Mesenchymal stem cell (in vitro differentiated cells and primary cell): ENCODE results near the gene GATB.
A peak's percentile ranks its signal among the peaks of the same experiment; 100 is the strongest.

ENCODE experiments used
- DNase-seq: peaks from one replicate; pipeline ENCODE4 v3.0.0-alpha.2; 2013
- H2AFZ ChIP-seq: one replicate; pipeline ENCODE4 v1.6.1; 2013; ENCODE audit warnings: low read depth, mild to moderate bottlenecking, control low read depth, inconsistent platforms, low read length, moderate library complexity
- H2AK5ac ChIP-seq: 2 replicates; pipeline ENCODE4 v1.6.1; 2013; ENCODE audit warnings: low read length, moderate library complexity, mild to moderate bottlenecking, inconsistent platforms; ENCODE audit not compliant: severe bottlenecking
- H2BK120ac ChIP-seq: one replicate; pipeline ENCODE4 v1.6.1; 2013; ENCODE audit warnings: low read depth, mild to moderate bottlenecking, inconsistent platforms, low read length, moderate library complexity
- H2BK12ac ChIP-seq, 2 experiments: one replicate each; pipeline ENCODE4 v1.6.1; 2013; ENCODE audit warnings: inconsistent platforms in 2 of 2, low read length in 2 of 2, mild to moderate bottlenecking in 2 of 2, moderate library complexity in 2 of 2, control low read depth in 1 of 2
- H2BK15ac ChIP-seq: one replicate; pipeline ENCODE4 v1.6.1; 2013; ENCODE audit warnings: mild to moderate bottlenecking, low read depth, inconsistent platforms; ENCODE audit not compliant: poor library complexity, severe bottlenecking
- H2BK5ac ChIP-seq: 2 replicates; pipeline ENCODE4 v1.6.1; 2013; ENCODE audit warnings: low read depth, mild to moderate bottlenecking, low read length, control low read depth, inconsistent platforms; ENCODE audit not compliant: poor library complexity, severe bottlenecking
- H3K14ac ChIP-seq, 2 experiments: one replicate each; pipeline ENCODE4 v1.6.1; 2013; ENCODE audit warnings: inconsistent platforms in 2 of 2, low read length in 2 of 2, control low read depth in 1 of 2, mild to moderate bottlenecking in 1 of 2, moderate library complexity in 1 of 2
- H3K18ac ChIP-seq, 2 experiments: one replicate each; pipeline ENCODE4 v1.6.1; 2013; ENCODE audit warnings: inconsistent platforms in 2 of 2, low read length in 2 of 2, control low read depth in 1 of 2, low read depth in 1 of 2, mild to moderate bottlenecking in 1 of 2
- H3K23ac ChIP-seq, 2 experiments: one replicate each; pipeline ENCODE4 v1.6.1; 2013; ENCODE audit warnings: inconsistent platforms in 2 of 2, low read length in 2 of 2, mild to moderate bottlenecking in 2 of 2, moderate library complexity in 2 of 2, control low read depth in 1 of 2
- H3K27ac ChIP-seq: 2 replicates; pipeline ENCODE4 v1.5.1; 2013; ENCODE audit warnings: mild to moderate bottlenecking, moderate library complexity, low read length, control low read depth, inconsistent platforms; ENCODE audit not compliant: poor library complexity, severe bottlenecking
- H3K27me3 ChIP-seq, 2 experiments: 2 replicates each; pipeline versions ENCODE4 v1.6.1 to v1.7.0; 2013; ENCODE audit warnings: low read length in 2 of 2, mild to moderate bottlenecking in 2 of 2, moderate library complexity in 2 of 2, control low read depth in 1 of 2, inconsistent platforms in 1 of 2; ENCODE audit not compliant: control insufficient read depth in 1 of 2, insufficient read depth in 1 of 2
- H3K36me3 ChIP-seq, 2 experiments: 2 replicates each; pipeline versions ENCODE4 v1.6.1 to v1.7.0; 2013; ENCODE audit warnings: low read length in 2 of 2, control low read depth in 1 of 2, inconsistent platforms in 1 of 2, low read depth in 1 of 2, mild to moderate bottlenecking in 1 of 2; ENCODE audit not compliant: insufficient read depth in 2 of 2, control insufficient read depth in 1 of 2
- H3K4ac ChIP-seq, 2 experiments: one replicate each; pipeline ENCODE4 v1.6.1; 2013; ENCODE audit warnings: inconsistent platforms in 2 of 2, low read length in 2 of 2, mild to moderate bottlenecking in 2 of 2, moderate library complexity in 2 of 2, control low read depth in 1 of 2, low read depth in 1 of 2
- H3K4me1 ChIP-seq: 2 replicates; pipeline ENCODE4 v1.6.1; 2013; ENCODE audit warnings: low read depth, low read length, control low read depth; ENCODE audit not compliant: control insufficient read depth, insufficient read depth
- H3K4me2 ChIP-seq: 2 replicates; pipeline ENCODE4 v1.6.1; 2013; ENCODE audit warnings: low read length, mild to moderate bottlenecking, inconsistent platforms; ENCODE audit not compliant: poor library complexity, severe bottlenecking
- H3K4me3 ChIP-seq, 2 experiments: 2 replicates each; pipeline versions ENCODE4 v1.5.1 to v1.7.0; 2013; ENCODE audit warnings: low read length in 2 of 2, mild to moderate bottlenecking in 2 of 2, control low read depth in 1 of 2, low read depth in 1 of 2; ENCODE audit not compliant: insufficient read depth in 1 of 2
- H3K79me1 ChIP-seq: replicated peaks from 2 replicates; pipeline ENCODE4 v1.6.1; 2013; ENCODE audit warnings: mild to moderate bottlenecking, control low read depth, low read length, inconsistent platforms; ENCODE audit not compliant: poor library complexity, severe bottlenecking
- H3K9ac ChIP-seq: 2 replicates; pipeline ENCODE4 v1.7.0; 2013; ENCODE audit warnings: mild to moderate bottlenecking, low read length, moderate library complexity
- H3K9me3 ChIP-seq: 2 replicates; pipeline ENCODE4 v1.7.0; 2013; ENCODE audit warnings: mild to moderate bottlenecking, low read length; ENCODE audit not compliant: control insufficient read depth
- H4K8ac ChIP-seq: one replicate; pipeline ENCODE4 v1.6.1; 2013; ENCODE audit warnings: inconsistent platforms, mild to moderate bottlenecking, low read length, moderate library complexity
- H4K91ac ChIP-seq: one replicate; pipeline ENCODE4 v1.6.1; 2013; ENCODE audit warnings: mild to moderate bottlenecking, low read length, inconsistent platforms
- WGBS: methylation state at CpG from one replicate; pipeline ENCODE4 v1.1.7; 2013; ENCODE audit warnings: mixed read lengths; 5-methylcytosine and 5-hydroxymethylcytosine counted together

GATB gene

DNA sequence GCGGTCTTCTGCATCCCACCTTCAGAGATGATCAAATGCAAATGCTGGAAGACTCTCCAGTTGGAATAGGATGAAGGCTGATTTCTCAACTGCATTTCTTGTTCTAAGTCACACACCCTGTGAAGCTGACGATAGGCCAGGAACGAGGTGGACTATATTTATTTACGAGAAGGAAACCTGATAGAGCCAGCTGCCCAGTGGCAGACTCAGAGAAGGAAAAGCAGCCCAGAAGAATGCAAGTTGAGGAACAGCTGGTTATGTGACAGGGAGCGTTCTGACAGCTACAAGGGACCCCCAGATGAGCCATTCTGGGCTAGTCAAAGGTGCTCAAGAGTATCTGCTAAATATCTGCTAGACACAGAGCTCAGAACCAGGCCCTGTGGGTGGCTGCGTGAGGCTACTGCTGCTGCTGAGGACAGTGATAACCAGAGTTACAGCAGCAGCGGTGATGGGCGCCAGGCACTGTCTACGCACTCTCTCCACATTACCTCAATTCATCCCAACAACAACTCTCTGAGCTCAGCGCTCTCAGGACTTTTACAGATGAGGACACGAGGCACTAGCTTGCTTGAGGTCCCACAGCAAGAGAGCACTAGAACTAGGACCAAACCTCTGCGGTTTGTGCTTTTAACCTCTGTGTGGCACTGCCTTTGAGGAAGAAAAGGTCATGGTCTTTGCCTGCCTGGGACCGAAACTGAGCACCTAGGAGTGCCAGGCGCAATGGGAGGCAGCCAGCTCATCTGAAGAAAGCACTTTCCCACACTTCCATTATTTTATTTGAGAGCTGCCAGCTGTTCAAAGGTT is 69.0 kb downstream of the GATB start:
- H4K8ac ChIP-seq = peak overlapping the region; percentile 66
- no peak overlapping the region for H3K4me2 ChIP-seq
- peak overlapping the region; percentile 65 for H4K91ac ChIP-seq
- no peak for DNase-seq
- H2BK120ac ChIP-seq = no peak overlapping the region
- H3K14ac ChIP-seq = no peak overlapping the region
- no peak overlapping the region for H2AFZ ChIP-seq
- H3K27ac ChIP-seq = no peak overlapping the region
- peaks cover 9% of the 10 kb centered on the region for H3K4me1 ChIP-seq
- no peak overlapping the region for H2BK5ac ChIP-seq
- H2AK5ac ChIP-seq = no peak overlapping the region
- no peak overlapping the region for H3K23ac ChIP-seq
- no peak overlapping the region for H3K18ac ChIP-seq
- no peaks in the 10 kb centered on the region for H3K9me3 ChIP-seq
- H3K9ac ChIP-seq = no peak overlapping the region
- no peak overlapping the region for H2BK15ac ChIP-seq
- H2BK12ac ChIP-seq = no peak overlapping the region
- H3K4ac ChIP-seq = no peak overlapping the region
- H3K36me3 ChIP-seq = peaks cover 12 to 13% of the 10 kb centered on the region in 2 experiments
- 88% methylated on average over 14 of the region's 14 CpGs for WGBS
- H3K27me3 ChIP-seq = no peaks in the 10 kb centered on the region
- no peak overlapping the region for H3K4me3 ChIP-seq
- H3K79me1 ChIP-seq = no peaks in the 10 kb centered on the region

DNA sequence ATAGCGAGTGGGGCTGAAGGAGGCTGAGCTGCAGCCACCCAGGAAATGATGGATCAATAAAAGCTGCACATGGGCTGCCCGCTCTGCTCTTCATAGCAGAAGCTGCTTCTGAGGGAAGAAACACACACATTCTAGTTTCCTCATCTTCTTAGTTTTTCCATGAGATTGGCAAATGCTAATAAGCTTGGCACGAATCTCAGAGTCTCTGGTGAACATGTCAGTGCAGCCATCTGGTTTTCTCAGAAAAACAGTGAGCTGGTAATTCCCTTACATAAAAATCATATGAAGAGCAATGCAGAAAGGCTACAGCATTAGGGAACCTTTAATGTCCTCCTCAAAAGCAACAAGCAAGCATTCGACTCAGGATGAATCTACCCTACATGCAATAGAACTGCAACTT is 69.9 kb downstream of the GATB start:
- no peak overlapping the region for H3K14ac ChIP-seq
- H4K91ac ChIP-seq = peak overlapping the region; percentile 46
- no peak overlapping the region for H2BK5ac ChIP-seq
- H3K79me1 ChIP-seq = no peaks in the 10 kb centered on the region
- no peak overlapping the region for H2BK15ac ChIP-seq
- no peak overlapping the region for H2AK5ac ChIP-seq
- peaks cover 9% of the 10 kb centered on the region for H3K4me1 ChIP-seq
- H3K4me2 ChIP-seq = no peak overlapping the region
- H2BK120ac ChIP-seq = no peak overlapping the region
- no peaks in the 10 kb centered on the region for H3K9me3 ChIP-seq
- H3K27me3 ChIP-seq = no peaks in the 10 kb centered on the region
- H3K36me3 ChIP-seq = peaks cover 8 to 15% of the 10 kb centered on the region in 2 experiments
- H3K4ac ChIP-seq = no peak overlapping the region
- H2BK12ac ChIP-seq = peak overlapping the region in 1 of 2 experiments; percentile 18
- peak overlapping the region in 1 of 2 experiments; percentile 50 for H3K4me3 ChIP-seq
- H4K8ac ChIP-seq = no peak overlapping the region
- no peak overlapping the region for H2AFZ ChIP-seq
- H3K23ac ChIP-seq = no peak overlapping the region
- peak overlapping the region; percentile 63 for H3K9ac ChIP-seq
- peak; percentile 34 for DNase-seq
- H3K27ac ChIP-seq = no peak overlapping the region
- no peak overlapping the region for H3K18ac ChIP-seq
- 90% methylated on average over 4 of the region's 4 CpGs for WGBS

DNA sequence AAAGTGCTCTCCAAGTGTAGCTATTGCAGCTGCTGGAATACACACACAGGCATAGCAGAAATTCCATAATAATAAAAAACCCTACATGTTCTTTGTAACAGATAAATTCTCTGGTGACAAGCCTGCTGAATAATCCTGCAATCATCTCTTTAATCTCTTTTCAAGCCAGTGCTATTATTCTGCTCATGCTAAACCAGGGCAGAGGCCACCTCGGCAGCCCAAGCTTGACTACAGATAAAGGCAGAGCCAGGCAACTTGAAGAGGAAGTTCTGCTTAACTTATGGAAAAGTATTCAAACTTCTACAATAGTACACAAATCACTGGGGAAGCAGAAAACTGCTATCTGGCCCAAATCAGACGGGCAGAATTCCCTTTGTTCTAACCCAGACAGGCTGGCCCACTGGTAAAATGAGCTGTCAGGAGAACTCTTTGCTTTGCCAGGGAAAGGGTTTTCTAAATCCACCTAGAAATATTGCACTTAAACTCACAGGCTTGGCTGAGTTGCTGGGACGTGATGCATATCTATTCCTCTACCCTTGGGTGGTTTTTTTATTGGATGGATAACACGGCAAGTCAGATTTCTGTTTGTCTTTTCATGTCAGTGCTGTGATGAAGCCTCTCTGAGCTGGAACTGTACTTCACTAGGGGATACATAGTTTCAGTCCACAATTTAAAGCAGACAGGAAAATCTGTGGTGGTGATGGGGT is 70.5 kb downstream of the GATB start:
- no peak overlapping the region for H3K4ac ChIP-seq
- no peak overlapping the region for H3K4me2 ChIP-seq
- no peak overlapping the region for H2BK5ac ChIP-seq
- no peak overlapping the region for H3K23ac ChIP-seq
- H3K27ac ChIP-seq = no peak overlapping the region
- no peaks in the 10 kb centered on the region for H3K79me1 ChIP-seq
- no peak overlapping the region for H3K18ac ChIP-seq
- H4K8ac ChIP-seq = no peak overlapping the region
- H3K27me3 ChIP-seq = no peaks in the 10 kb centered on the region
- peak overlapping the region; percentile 63 for H3K9ac ChIP-seq
- peak overlapping the region in 1 of 2 experiments; percentile 50 for H3K4me3 ChIP-seq
- H3K9me3 ChIP-seq = no peaks in the 10 kb centered on the region
- no peak overlapping the region for H2BK120ac ChIP-seq
- no peak overlapping the region for H2AK5ac ChIP-seq
- H3K14ac ChIP-seq = no peak overlapping the region
- no peak overlapping the region for H2BK15ac ChIP-seq
- H2BK12ac ChIP-seq = peak overlapping the region in 1 of 2 experiments; percentile 18
- H3K36me3 ChIP-seq = peaks cover 8 to 17% of the 10 kb centered on the region in 2 experiments
- 22% methylated on average over 4 of the region's 4 CpGs for WGBS
- no peak overlapping the region for H4K91ac ChIP-seq
- DNase-seq = peak; percentile 54
- no peak overlapping the region for H2AFZ ChIP-seq
- peaks cover 9% of the 10 kb centered on the region for H3K4me1 ChIP-seq
